ENCODE data around the gene NOP10.
"Not testable (repeated sequence)": the region's sequence is repeated elsewhere in the genome, so short reads cannot be mapped to it uniquely, and the experiment has no call there.

Gene NOP10

GRCh38 chr15:34342737-34343575 lies at the start of gene NOP10, which contains the start of gene NUTM1:
Gene NOP10 (minus strand): TSS chr15:34343136. CDS start chr15:34343073, 63 bp downstream.
Gene NUTM1 (plus strand): TSS chr15:34343315. CDS start chr15:34343697, 382 bp downstream.
- no peak for DNase-seq (ENCODE audit: low read depth, low spot score)
- ChIA-PET POLR2A (interaction anchor here (0.6 to 1.7 kb wide), 6 partner anchors 8 to 646 kb away, joined by 3 to 6 read pairs (median 4); partner anchors contain the start of gene GOLGA8B), CTCF (interaction anchor here (0.7 to 2.5 kb wide), 23 partner anchors 9 to 282 kb away, joined by 3 to 29 read pairs (median 4); partner anchors contain the start of genes EMC4 and LPCAT4)
- peak; percentile 95 for TF ChIP-seq CTCF (IDR thresholded peaks at IDR 0.05; ENCODE audit: insufficient read depth, low read length, missing control alignments)
- H3K4me3 ChIP-seq (ENCODE audit: low read depth, low read length): peak within 1 kb of the TSS; percentile 99

- H3K4me3 ChIP-seq (ENCODE audit: low read depth, low read length); CTCF ChIA-PET; DNase-seq (ENCODE audit: low read depth, low spot score); POLR2A ChIA-PET: not testable (repeated sequence)
Measured at GRCh38 chr15:34389594-34390086, 46.7 kb upstream of the NOP10 start.

- CTCF ChIA-PET; DNase-seq (ENCODE audit: low read depth, low spot score); H3K4me3 ChIP-seq (ENCODE audit: low read depth, low read length); POLR2A ChIA-PET: not testable (repeated sequence)
Measured at GRCh38 chr15:34381829-34382521, 39.0 kb upstream of the NOP10 start.

GRCh38 chr15:34380491-34380890 lies 37.6 kb upstream of the NOP10 start:
- H3K4me3 ChIP-seq (ENCODE audit: low read depth, low read length); DNase-seq (ENCODE audit: low read depth, low spot score); POLR2A ChIA-PET; CTCF ChIA-PET: not testable (repeated sequence)

- ChIA-PET POLR2A (interaction anchor here (1.0 kb wide), 1 partner anchor 167 kb away, joined by 3 read pairs; the partner anchor contains the start of gene KATNBL1), CTCF (interaction anchor here (1.6 kb wide), 1 partner anchor 9 kb away, joined by 13 read pairs; the partner anchor contains the start of gene LPCAT4)
- no peak overlapping the region for H3K4me3 ChIP-seq (ENCODE audit: low read depth, low read length)
- TF ChIP-seq CTCF (IDR thresholded peaks at IDR 0.05; ENCODE audit: insufficient read depth, low read length, missing control alignments): no peak
- no peak for DNase-seq (ENCODE audit: low read depth, low spot score)
Measured at GRCh38 chr15:34376856-34377255, 33.9 kb upstream of the NOP10 start.

- H3K4me3 ChIP-seq (ENCODE audit: low read depth, low read length); POLR2A ChIA-PET; DNase-seq (ENCODE audit: low read depth, low spot score): not testable (repeated sequence)
- CTCF ChIA-PET: interaction anchor here (0.6 to 1.6 kb wide), 2 partner anchors 8 to 14 kb away, joined by 3 to 13 read pairs; partner anchors contain the start of gene LPCAT4
Measured at GRCh38 chr15:34375541-34375940, 32.6 kb upstream of the NOP10 start.

GRCh38 chr15:34374816-34375215 lies 31.9 kb upstream of the NOP10 start:
- H3K4me3 ChIP-seq (ENCODE audit: low read depth, low read length): no peak overlapping the region
- no peak for TF ChIP-seq CTCF (IDR thresholded peaks at IDR 0.05; ENCODE audit: insufficient read depth, low read length, missing control alignments)
- no peak for DNase-seq (ENCODE audit: low read depth, low spot score)
- CTCF ChIA-PET: no interaction called here
- POLR2A ChIA-PET: no interaction called here

GRCh38 chr15:34373951-34374350 lies 31.0 kb upstream of the NOP10 start:
- CTCF ChIA-PET: no interaction called here
- DNase-seq (ENCODE audit: low read depth, low spot score): no peak
- POLR2A ChIA-PET: no interaction called here
- no peak for TF ChIP-seq CTCF (IDR thresholded peaks at IDR 0.05; ENCODE audit: insufficient read depth, low read length, missing control alignments)
- H3K4me3 ChIP-seq (ENCODE audit: low read depth, low read length): no peak overlapping the region
